ENCODE results near the gene GPR108. TPM values are rescaled to one million over a fixed set of nuclear protein-coding genes. Genes with fewer than 3 reads are reported as not detected.

The GPR108 gene
- total RNA-seq, 1 donor from 2014 or later: 38.3 TPM

DNA sequence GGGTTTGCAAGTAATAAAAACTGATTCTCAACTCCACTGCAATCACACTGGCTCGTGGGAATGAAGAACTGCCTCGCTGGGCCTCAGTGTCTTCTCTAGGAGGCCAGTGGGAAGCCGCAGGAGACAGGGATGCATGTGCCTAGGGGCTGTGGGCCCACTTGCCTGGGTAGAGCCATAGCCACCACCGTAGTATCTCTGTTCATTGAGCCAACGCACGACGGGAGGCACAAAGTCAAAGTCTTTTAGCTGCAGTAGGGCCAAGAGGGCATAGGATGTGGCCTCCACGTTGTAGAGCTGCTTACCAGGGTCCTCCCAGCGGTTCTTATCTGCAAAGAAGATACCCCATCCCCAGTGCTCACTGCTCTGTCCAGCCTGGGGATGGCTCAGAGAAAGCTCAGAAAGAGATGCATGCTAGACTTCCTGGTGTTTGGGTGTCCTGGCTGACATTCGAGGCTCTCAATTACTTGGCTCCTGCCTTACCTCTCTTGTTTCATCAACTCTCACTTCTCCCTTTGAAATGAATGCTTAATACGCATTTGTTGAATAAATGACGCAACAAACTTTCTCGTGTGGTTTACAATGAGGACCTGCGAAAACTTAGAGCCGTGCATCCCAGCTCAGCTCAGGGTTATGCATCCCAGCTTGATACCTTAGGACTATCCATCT, 51.3 kb downstream of the GPR108 start:
- H3K36me3 ChIP-seq: no peaks in the 10 kb centered on the region
- no peaks in the 10 kb centered on the region for H4K20me1 ChIP-seq (ENCODE audit: low read depth)
- no peaks in the 10 kb centered on the region for H3K27me3 ChIP-seq
- Mint-ChIP-seq H3K36me3 (no peaks in the 10 kb centered on the region), H3K4me3 (no peak overlapping the region), H3K9me3 (no peaks in the 10 kb centered on the region), H3K27me3 (ENCODE audit: insufficient read depth, low read depth) (peaks cover 6% of the 10 kb centered on the region), H3K4me1 (no peaks in the 10 kb centered on the region), H3K27ac (no peak overlapping the region)
- H3K4me1 ChIP-seq: no peaks in the 10 kb centered on the region
- H3K9me3 ChIP-seq (ENCODE audit: low read depth): no peaks in the 10 kb centered on the region
- H3K4me3 ChIP-seq: no peak overlapping the region
- no peak overlapping the region for H2AFZ ChIP-seq (replicated peaks)
- DNase-seq (ENCODE audit: low spot score): no peak
- TF ChIP-seq EZH2 (IDR thresholded peaks at IDR 0.05) (no peak), EZH2phosphoT487 (IDR thresholded peaks at IDR 0.05) (no peak)
- TF ChIP-seq, protein P1, sequence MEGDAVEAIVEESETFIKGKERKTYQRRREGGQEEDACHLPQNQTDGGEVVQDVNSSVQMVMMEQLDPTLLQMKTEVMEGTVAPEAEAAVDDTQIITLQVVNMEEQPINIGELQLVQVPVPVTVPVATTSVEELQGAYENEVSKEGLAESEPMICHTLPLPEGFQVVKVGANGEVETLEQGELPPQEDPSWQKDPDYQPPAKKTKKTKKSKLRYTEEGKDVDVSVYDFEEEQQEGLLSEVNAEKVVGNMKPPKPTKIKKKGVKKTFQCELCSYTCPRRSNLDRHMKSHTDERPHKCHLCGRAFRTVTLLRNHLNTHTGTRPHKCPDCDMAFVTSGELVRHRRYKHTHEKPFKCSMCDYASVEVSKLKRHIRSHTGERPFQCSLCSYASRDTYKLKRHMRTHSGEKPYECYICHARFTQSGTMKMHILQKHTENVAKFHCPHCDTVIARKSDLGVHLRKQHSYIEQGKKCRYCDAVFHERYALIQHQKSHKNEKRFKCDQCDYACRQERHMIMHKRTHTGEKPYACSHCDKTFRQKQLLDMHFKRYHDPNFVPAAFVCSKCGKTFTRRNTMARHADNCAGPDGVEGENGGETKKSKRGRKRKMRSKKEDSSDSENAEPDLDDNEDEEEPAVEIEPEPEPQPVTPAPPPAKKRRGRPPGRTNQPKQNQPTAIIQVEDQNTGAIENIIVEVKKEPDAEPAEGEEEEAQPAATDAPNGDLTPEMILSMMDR (IDR thresholded peaks at IDR 0.05): no peak
- no peak overlapping the region for H3K9ac ChIP-seq
- no peaks in the 10 kb centered on the region for H3K79me2 ChIP-seq (ENCODE audit: low read depth)
- no peak overlapping the region for H3K27ac ChIP-seq
- H3F3A ChIP-seq (ENCODE audit: low read depth): no peaks in the 10 kb centered on the region
- H3K4me2 ChIP-seq: no peak overlapping the region

DNA sequence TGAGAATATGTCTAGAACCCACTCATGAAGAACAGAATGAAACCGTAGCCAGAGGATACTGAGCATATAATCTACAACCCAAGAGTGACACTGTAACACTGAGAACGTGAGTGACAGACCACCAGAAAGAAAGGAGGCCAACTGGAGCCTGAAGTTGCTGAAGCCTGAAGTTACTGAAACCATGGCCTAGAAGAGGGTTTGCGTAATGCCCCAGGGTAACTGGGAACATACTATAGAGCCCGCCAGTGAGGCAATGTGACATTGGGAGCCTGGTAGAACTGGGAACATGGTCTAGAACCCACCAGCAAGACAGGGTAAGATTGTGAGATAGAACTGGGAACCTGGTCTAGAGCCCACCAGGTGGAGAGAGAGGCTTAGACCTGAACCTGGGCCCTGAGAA, 51.9 kb downstream of the GPR108 start:
- Histone ChIP-seq H3K27ac (no peak overlapping the region), H3K4me3 (no peak overlapping the region), H4K20me1 (ENCODE audit: low read depth) (no peaks in the 10 kb centered on the region), H3K9ac (no peak overlapping the region), H3F3A (ENCODE audit: low read depth) (no peaks in the 10 kb centered on the region), H3K36me3 (no peaks in the 10 kb centered on the region), H3K27me3 (no peaks in the 10 kb centered on the region), H3K79me2 (ENCODE audit: low read depth) (no peaks in the 10 kb centered on the region), H3K4me2 (no peak overlapping the region), H2AFZ (replicated peaks) (no peak overlapping the region), H3K9me3 (ENCODE audit: low read depth) (no peaks in the 10 kb centered on the region), H3K4me1 (no peaks in the 10 kb centered on the region)
- Mint-ChIP-seq H3K4me1 (no peaks in the 10 kb centered on the region), H3K4me3 (no peak overlapping the region), H3K36me3 (no peaks in the 10 kb centered on the region), H3K27ac (no peak overlapping the region), H3K9me3 (no peaks in the 10 kb centered on the region), H3K27me3 (ENCODE audit: insufficient read depth, low read depth) (peaks cover 6% of the 10 kb centered on the region)
- no peak for DNase-seq (ENCODE audit: low spot score)
- TF ChIP-seq EZH2phosphoT487 (IDR thresholded peaks at IDR 0.05) (no peak), EZH2 (IDR thresholded peaks at IDR 0.05) (no peak)
- TF ChIP-seq, protein P1 (IDR thresholded peaks at IDR 0.05): no peak

DNA sequence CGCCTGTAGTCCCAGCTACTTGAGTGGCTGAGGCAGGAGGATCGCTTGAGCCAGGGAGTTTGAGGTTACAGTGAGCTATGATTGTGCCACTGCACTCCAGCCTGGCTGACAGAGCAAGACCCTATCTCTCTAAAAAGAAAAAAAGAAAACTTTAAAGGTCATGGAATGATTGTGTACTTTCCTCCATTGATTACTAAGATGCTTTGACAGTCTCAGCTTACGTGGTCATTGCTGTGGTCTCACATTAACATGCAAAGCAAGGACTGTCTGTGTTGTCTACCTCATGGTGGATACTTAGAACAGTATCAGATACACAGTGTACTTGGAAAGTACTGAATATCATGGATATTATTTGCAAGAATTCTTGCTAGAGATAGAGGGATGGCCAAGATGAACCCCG, 53.4 kb downstream of the GPR108 start:
- Histone ChIP-seq H3K79me2 (ENCODE audit: low read depth) (no peaks in the 10 kb centered on the region), H3K36me3 (no peaks in the 10 kb centered on the region), H3K27ac (no peak overlapping the region), H3K9ac (no peak overlapping the region), H2AFZ (replicated peaks) (no peak overlapping the region), H4K20me1 (ENCODE audit: low read depth) (no peaks in the 10 kb centered on the region), H3K9me3 (ENCODE audit: low read depth) (no peaks in the 10 kb centered on the region), H3F3A (ENCODE audit: low read depth) (no peaks in the 10 kb centered on the region), H3K4me3 (no peak overlapping the region), H3K27me3 (no peaks in the 10 kb centered on the region), H3K4me2 (no peak overlapping the region), H3K4me1 (no peaks in the 10 kb centered on the region)
- Mint-ChIP-seq H3K4me3 (no peak overlapping the region), H3K27ac (no peak overlapping the region), H3K9me3 (peaks cover 6% of the 10 kb centered on the region), H3K4me1 (no peaks in the 10 kb centered on the region), H3K27me3 (ENCODE audit: insufficient read depth, low read depth) (peaks cover 10% of the 10 kb centered on the region), H3K36me3 (no peaks in the 10 kb centered on the region)
- DNase-seq (ENCODE audit: low spot score): no peak
- TF ChIP-seq EZH2 (IDR thresholded peaks at IDR 0.05) (no peak), EZH2phosphoT487 (IDR thresholded peaks at IDR 0.05) (no peak)
- TF ChIP-seq, protein P1 (IDR thresholded peaks at IDR 0.05): no peak
